Kidney tubule cell (primary cell): Measurements from ENCODE around the gene RNF223.
"Not testable (repeated sequence)": the region's sequence is repeated elsewhere in the genome, so short reads cannot be mapped to it uniquely, and the experiment has no call there.

Source experiments
- DNase-seq: peaks from one replicate; pipeline ENCODE4 v3.0.0-alpha.2; 2018; ENCODE audit warnings: low spot score

RNF223 gene

DNA sequence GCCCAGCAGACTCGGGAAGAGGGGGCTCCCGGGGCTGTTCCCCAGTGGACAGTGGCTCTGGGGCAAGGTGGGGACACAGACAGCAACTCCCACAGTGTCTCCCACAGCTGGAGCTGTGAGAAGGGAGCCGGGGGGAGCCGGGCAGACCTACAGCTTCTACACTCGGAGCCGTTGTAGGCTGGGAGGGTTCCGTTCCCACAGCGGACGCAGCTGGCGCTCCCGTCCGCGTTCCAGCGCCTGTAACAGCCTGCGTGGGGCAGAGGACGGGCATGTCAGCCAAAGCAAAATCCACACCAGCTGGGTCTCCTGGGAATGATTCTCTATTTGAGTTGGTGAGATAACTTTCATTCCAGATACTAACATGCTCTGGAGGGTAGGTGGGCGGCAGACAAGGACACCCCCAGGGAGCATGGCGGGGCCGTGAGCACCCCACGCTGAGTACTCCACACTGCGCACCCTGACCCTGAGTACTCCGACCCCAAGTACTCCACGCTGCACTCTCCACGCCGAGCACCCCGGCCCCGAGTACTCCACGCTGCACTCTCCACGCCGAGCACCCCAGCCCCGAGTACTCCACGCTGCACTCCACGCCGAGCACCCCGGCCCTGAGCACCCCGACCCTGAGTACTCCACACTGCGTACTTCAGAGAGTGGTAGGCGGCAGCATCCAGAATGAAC lies 13.4 kb upstream of the RNF223 start:
- no peak for DNase-seq

DNA sequence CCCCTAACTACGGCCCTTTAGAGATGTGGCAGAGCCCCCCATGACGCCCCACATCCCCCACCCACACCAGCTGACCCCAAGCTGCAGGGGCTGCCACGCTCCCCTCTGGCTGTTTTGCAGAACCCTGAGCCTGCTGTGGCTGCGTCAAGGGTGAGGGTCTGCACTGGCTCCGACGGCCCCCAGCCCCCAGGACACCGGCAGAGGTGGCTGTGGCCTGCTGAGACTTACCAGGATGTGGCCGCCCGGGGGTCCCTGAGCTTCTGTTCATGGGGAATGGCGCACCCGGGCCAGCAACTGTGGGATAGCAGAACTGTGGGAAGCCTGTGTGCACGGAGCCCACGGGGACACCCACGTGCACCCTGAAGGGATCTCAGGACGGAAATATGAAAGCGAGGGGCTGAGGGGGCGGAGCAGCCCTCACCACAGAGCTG lies 12.8 kb upstream of the RNF223 start:
- DNase-seq: no peak

DNA sequence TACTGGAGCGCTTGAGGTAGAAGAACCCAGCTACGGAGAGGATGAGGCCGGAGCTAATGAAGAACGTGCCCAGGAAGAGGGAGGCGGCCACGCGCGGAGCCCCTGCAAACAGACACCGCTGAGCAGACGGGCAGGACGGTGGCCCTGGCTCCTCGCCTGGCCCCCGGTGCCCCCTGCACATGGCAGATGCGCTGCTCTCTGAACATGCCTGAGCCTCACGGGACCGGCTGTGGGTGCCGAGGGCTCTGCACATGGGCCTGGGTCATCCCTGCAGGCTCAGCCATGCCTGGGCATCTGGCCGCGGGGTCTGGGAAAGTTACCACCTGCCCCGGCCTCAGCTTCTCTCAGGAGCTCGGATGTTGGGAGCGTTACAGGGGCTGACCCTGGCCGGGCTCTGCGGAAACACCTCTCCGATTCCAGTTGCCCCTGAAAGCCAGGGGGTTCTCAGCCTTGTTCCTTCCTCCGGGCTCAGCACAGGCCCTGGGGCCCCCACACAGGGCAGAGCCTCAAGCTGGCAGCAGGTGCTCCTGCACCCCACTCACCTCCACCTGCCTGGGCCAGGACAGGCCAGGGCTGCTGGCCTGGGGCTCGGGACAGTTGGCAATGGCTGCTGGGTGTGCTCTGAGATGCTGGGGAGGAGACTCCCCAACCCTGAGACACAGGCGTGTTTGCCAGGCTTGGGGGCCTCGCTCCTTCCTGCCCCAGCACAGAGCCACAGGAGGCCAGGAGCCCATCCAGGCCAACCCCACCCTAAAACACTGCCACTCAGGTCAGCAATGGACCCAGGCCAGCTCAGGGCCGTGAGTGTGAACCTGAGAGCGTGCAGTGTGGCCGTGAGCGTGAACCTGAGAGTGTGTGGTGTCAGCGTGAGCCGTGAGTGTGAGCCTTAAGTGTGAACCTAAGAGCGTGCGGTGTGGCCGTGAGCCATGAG lies 12.1 kb upstream of the RNF223 start:
- DNase-seq: no peak

DNA sequence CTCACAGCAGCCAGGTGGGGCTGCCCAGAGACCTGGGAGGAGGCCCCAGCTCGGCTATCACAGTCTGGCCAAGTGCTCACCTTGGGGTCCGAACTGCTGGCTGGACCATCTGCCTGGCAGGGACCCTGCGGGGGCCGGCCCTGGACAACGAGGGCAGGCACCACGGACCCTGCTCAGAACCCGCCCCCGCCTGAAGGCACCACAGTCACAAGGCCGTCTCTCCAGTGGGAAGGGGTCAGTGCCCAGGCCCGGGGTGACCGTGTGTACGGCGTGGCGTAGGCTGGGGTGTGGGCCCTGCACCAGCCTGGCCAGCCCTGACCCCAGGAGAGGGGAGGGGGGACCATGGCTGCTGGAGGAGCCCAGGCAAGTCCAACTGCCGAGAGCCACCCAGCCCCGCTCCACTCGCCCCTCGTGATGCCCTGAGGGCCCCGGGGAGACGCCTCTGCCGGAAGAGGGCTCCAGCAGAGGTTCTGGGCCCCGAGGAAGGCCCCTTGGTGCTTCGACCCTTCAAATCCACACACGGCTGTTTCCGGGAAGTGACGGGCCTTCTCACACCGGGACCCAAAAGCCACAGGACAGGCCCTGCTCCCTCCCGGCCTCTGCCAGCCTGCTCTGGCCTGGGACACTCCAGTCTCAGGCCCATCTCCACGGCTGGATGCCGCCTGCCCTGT lies 11.2 kb upstream of the RNF223 start:
- no peak for DNase-seq

DNA sequence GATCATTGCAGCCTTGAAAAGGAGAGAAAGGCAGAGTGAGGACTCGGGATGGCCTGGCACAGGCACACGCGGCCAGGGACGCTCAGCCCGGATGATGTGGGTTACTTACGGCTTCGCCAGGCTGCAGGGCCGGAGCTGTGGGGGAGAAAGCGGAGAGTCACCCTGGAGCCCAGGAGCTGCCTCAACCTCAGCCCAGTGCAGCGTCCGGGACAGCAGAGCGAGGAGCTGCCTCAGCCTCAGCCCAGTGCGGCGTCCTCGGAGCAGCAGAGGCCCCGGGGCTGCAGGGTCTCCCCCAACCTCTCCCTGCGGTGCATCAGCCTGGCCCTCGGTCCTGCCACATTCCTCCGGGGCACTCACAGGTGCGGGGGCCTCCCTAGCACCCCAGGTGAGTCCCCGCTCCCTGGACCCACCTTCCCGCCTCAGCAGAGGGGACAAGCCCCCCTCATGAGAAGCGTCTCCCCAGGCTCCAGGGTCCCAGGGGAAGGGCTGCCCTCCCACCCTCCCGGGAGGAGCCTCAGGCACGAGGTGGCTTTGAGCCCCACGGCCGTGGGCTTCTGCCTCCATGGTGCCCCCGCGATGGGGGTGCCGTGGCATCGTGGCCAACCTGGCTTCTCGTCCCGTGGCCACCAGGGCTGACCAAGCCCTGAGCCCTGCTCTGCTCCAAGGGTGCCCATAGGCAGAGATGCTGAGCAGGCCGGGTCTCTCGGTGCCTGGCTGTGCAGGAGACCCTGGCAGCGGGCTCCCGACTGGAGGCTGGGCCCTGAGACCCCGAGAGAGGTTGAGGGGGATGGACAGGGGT lies 10.5 kb upstream of the RNF223 start:
- DNase-seq: no peak

DNA sequence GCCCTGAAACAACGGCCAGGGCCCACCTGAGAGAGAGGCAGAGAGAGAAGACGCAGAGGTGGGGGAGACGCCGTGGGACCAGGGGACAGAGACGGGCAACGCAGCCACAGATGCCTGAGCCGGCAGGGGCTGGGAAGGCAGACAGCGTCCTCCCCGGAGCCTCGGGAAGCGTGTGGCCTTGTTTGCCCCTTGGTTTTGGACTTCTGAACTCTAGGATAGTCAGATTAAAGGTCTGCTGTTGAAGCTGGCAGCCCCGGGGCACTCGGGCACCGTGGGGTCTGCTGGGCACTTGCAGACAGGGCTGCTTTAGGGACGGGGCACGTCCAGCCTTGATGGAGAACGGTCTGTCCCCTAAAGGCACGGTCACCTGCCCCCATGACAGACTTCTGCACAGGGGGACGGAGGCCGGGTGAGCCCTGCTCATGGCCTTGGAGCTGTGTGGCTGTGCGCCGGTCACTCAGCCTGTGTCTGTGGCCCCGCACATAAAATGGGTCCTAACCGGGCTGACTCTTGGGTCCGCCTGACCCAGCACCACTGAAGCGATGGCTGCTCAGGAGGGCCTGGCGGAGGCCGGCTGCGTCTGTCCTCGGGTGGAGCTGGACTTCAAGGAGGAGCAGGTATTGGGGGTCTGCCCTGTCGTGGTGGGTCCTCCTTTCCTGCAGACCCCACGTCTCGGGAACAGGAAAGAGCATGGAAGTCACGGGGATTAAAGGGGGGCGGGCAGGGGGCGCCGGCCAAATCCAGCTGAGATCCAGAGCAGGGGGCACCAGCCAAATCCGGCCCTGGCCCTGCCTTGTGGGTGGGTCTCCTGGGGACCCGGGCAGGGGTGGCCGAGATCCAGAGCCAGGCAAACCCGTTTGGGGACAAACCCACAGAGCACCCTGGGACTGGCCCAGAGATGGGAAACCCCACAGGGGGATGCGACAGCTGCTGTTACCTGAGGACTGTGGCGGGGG lies 9.6 kb upstream of the RNF223 start:
- DNase-seq: no peak

DNA sequence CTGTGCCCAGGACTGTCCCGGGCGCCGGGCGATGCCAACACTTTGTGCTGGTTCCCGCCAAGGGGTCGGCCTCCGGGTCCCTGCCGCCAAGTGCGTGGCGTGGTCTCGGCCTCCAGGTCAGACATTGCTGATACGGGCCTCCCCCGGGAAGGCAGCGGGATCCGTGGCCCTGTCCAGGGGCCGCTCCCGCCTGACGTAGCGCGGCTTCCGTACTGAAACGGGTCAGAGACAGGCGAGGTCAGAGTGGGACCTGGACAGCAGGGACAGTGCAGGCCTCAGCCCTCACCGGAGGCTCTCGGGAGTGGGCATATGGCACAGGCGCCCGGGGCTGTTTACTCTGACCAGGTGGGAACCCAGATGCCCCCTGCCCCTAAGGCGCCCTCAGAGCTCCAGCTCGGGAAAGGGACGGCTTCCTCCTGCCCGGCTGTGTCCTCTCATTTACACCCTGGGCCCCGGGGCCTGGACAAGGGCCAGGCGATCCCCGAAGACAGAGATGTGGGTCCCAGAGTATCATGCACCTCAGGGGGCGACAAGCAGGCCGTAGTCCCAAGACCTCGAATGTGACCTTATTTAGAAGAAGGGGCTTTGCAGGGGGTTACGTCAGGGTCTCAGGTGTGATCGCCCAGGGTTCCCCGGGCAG lies 8.8 kb upstream of the RNF223 start:
- no peak for DNase-seq

DNA sequence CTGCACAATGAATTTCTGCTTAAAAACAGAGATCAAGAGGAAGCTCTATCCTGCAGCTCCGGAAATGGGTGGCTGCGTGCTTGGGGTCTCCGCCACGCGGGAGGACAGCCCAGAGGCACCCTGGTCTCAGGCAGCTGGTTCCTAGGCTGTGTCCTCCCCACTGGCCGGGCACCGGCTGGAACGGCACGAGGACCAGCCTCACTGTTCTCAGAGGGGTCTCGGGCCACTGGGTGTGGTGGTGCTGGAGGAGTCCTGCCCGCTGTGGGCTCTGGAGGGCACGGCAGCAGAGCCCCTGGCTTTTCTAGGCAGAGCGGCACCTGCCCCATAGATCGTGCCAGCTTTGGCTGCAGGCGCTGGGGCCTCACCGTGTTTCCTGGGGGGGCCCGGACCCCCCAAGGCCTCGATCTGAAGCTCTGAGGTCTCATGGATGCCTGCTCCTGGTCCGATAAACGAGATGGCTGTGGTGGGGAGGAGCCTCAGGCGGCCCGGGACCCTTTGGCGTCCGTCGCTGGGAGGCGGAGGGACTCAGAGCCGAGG lies 8.2 kb upstream of the RNF223 start:
- DNase-seq: no peak

DNA sequence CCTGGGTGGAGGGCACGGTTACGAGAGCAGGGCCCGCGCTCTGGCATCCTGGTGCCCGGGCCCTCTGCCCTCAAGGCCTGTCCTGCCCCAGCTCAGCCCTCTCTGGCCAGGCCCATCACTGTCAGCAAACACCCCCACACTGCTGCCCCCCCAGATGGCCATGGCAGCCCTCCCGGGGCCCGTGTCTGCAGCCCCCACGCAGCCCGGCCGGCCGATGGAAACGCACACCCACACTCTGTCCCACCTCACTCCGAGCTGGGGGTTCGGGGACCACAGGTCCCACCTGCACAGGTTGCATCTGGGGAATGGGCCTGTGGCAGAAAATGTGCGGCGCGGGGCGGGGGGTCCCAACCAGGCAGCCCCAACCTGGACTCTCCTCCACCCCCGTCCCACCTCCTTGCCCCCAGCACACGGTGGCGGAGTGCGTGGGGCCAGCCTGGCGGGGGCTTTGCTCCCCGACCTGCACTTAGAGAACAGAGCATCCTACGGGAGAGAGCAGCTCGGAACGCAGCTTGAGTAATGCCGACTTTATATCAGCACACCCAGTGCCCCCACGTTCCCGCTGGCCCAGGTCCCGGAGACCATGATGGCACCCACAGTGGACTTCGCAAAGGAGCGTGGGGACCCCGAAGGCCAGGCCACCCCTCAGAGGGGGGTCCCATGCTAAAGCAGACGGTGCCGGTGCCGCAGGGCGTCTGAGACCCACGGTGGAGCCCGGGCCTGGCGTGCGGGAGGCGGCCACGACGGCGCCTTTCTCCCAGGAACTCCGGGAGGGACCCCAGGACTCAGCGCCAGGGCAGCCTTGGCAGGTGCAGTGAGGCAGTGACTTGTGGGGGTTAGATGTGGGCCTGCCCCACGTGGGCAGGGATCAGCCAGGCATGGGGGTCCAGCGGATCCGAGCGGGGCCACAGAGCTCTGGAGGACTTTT lies 7.5 kb upstream of the RNF223 start:
- DNase-seq: no peak

DNA sequence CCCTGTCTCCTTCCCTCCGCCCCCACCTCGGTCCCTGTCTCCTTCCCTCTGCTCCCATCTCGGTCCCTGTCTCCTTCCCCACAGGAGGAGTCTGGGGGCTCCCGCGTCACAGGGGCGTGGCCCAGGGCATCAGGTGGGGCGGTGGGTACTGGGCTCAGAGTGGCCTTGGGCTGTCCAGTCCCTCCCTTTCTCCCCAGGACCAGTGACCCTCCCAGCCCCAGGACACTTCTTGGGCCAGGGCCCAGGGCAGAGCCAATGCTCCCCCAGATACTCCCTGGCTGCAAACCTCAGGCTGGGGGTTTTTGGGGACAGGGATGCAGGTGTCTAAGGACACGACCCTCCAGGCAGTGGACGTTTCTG lies 6.8 kb upstream of the RNF223 start:
- no peak for DNase-seq

DNA sequence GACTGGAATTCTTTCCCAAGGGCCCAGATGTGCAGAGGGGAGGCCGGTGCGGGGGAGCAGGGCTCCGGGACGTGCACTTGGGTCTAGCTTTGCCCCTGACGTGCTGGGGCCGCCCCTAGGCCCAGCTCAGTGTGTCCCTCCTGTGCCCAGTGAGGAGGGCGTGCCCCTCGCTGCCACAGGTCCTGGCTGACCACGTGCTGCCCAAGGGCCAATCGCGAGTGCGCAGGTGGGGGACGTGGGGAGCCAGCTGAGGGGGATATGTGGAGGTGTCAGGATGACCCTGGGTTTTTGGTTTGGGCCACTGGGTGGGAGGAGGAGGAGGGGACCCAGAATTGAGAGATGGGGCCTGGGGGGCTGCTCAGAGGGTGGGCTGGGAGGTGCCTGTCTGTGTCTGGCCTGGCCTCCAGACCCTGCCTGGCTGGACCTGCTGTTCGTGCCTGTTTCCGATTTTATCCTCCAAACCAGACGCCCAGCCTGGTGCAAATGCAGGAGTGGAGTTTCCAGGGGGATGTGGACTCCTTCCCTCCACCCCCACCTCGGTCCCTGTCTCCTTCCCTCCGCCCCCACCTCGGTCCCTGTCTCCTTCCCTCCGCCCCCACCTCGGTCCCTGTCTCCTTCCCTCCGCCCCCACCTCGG lies 6.1 kb upstream of the RNF223 start:
- peak; percentile 80 for DNase-seq

DNA sequence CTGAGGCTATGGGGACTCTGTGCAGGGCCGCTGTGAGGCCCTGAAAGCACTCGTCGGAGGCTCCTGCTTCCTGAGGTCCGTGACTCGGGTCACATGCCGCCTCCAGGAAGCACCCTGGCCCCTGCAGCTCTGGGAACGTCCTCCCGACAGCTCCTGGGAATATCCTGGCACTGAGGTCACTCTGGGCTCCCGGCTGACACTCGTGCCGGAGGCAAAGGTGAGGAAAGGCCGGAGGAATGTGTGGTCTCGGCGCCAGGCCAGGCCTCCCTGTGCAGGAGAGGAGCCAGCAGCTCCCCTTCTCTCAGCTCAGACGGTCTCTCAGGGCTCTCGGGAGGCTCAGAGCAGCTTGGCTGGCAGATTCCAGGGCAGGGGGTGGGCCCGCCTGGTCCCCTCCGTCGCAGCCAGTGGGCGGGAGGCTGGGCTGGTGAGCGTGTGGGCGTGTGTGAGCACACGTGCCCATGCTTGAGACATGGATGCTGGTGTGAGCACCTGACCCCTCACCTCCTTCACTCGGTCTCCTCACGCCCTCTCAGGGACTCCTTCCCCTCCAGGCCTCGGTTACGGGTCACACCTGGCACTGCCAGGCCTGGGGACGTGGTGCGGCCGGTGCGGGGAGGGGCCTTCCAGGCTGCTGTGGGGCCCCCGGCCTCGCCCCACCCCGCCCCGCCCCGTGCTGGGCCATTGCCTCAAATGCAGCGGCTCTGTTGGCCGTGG lies 5.5 kb upstream of the RNF223 start:
- peak; percentile 99 for DNase-seq

DNA sequence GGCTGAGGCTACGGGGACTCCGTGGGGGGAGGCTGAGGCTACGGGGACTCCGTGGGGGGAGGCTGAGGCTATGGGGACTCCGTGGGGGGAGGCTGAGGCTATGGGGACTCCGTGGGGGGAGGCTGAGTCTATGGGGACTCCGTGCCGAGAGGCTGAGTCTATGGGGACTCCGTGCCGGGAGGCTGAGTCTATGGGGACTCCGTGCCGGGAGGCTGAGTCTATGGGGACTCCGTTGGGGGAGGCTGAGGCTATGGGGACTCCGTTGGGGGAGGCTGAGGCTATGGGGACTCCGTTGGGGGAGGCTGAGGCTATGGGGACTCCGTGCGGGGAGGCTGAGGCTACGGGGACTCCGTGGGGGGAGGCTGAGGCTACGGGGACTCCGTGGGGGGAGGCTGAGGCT lies 3.3 kb upstream of the RNF223 start:
- DNase-seq: not testable (repeated sequence)

DNA sequence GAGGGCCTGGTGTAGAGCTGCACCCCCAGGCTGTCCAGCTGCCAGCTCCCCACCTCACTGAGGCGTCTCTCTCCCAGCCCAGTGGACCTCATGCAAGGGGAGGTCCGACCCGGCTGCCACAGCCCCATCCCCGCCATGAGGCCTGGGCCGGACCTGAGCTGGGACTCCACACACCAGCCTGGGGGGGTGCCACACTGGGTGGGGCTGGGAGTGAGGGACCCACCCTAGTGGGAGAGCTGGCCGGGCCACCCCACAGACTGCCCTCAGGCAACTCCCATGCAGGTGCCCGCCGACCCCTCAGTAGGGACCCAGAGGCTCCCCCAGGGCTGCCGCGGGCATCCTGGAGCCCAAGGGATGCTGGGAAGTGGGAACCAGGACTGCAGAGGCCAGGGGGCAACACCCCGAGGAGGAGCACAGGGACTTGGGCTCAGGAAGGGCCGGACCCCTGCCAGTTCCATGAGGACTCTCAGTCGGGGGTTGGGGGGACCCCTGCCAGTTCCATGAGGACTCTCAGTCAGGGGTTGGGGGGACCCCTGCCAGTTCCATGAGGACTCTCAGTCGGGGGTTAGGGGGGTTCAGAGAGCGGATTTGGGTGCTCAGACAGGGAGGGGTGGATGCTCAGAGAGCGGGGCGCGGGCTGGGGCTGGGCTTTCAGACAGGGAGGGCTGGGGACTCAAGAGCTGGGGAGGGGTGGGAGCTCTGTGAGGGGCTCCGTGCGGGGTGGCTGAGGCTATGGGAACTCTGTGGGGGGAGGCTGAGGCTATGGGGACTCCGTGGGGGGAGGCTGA lies 1.2 kb upstream of the RNF223 start:
- no peak for DNase-seq

DNA sequence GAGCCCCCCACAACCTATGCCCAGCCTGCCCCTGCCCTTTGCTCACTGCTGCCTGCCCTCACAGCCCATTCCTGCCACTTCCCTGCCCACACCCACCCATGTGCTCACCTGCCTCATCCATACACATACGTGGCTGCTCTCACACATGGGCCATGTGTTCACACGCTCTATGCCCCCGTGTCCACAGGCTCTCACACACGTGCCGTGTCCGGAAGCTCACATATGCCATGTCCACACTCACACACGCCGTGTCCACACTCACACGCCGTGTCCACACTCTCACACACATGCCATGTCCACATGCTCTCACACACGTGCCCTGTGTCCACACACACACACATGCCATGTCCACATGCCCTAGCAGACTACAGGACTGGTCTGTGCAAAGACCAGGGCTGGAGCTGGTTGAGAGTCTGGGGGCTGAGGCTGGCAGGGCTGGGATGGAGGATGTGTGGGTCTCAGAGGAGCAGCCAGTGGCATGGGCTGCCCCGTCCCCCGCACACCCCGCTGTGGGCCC lies 583 bp upstream of the RNF223 start:
- DNase-seq: no peak

DNA sequence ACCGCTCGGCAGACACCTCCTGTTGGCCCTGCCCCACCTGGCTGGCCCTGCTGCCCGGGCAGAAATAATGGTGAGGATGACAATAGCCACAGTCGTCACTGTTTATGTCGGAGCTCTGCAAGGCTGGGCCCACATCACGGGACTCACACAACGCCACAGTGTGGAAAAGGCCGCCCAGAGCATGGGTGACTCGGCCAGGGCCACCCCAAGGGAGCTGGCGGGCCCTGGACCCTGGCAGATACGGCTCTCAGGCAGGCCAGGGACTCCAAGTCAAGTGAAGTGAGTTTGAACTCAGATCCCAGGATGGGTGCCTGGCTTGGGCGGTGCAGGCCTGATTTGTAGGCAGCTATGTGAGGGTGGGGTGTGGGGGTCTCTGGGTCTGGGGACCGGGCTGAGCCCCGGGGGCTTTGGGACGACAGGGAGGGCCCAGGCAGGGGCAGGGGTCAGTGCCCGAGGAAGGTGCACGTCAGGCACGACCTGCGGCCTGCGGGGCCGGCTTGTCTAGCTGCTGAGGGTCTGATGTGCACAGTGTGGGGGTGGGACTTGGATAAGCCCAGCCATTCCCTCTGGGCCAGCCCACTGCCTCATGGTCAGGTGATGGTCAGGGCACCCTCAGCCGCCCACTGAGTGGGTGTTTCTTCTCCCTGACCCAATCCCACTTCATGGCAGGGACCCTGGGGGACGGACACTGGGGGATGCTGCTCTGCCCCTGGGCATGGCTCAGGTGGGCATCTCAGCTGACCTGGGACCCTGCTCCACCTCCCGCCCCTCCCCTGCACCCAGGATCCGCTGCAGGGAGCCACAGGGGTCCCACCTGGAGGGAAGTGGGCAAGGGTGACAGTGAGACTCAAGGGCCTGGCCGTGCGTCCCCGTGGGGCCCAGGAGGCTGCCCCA lies 1.0 kb downstream of the RNF223 start:
- no peak for DNase-seq
